GM19023 (cell line): ENCODE measurements around the gene STAC2.
"Not testable (repeated sequence)": the region's sequence is repeated elsewhere in the genome, so short reads cannot be mapped to it uniquely, and the experiment has no call there.

Experiments
- ATAC-seq: cut with Tn5 transposase; IDR thresholded peaks from one replicate; pipeline ENCODE4 v1.9.1; 2021; ENCODE audit warnings: mild to moderate bottlenecking, moderate library complexity; ENCODE audit not compliant: unreplicated experiment

The STAC2 gene, protein sequence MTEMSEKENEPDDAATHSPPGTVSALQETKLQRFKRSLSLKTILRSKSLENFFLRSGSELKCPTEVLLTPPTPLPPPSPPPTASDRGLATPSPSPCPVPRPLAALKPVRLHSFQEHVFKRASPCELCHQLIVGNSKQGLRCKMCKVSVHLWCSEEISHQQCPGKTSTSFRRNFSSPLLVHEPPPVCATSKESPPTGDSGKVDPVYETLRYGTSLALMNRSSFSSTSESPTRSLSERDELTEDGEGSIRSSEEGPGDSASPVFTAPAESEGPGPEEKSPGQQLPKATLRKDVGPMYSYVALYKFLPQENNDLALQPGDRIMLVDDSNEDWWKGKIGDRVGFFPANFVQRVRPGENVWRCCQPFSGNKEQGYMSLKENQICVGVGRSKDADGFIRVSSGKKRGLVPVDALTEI

GRCh38 chr17:39225308-39225958 lies at the start of gene STAC2:
Gene STAC2, minus strand, starts transcription at chr17:39225945. Its CDS starts 443 bp downstream, at chr17:39225502.
- ATAC-seq = no peak

- ATAC-seq = no peak
Measured at GRCh38 chr17:39271546-39271945, 45.8 kb upstream of the STAC2 start.

DNA sequence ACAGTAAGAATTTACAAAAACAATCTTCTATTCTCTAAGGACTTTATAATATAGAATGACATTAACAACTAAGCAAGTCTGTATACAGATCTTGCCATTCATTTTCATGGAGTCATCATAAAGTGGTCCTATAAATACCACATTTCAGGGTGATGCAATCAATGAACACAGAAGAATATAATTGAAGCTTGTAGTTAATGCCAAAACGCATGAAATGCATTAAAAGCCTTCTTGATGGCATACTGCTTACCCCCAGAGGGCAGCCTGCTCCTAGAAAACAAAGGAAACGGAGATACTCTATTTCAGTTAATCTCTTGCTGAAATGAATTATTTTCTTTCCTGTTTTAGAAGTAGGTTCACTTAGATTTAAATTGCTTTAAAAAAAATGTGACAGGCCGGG lies 45.2 kb upstream of the STAC2 start:
- ATAC-seq = no peak

DNA sequence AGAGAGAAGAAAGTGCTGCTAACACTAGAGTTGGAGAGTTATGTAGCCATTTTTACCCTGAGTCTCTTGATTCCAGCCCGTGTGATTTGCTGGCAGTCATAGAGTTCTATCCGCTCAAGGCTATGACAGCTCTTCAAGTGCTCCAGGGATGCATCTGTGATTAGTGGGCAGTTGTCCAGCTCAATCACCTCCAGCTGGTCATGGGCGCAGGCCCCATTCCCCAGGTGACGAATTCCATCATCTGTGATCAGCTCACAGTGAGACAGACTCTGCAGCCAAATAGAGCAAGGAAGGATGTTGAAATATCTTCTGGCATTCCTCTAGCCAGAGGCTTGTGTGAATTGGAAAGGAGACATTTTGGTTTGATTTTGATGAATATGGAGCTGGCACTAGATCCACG lies 38.4 kb upstream of the STAC2 start:
- no peak for ATAC-seq

DNA sequence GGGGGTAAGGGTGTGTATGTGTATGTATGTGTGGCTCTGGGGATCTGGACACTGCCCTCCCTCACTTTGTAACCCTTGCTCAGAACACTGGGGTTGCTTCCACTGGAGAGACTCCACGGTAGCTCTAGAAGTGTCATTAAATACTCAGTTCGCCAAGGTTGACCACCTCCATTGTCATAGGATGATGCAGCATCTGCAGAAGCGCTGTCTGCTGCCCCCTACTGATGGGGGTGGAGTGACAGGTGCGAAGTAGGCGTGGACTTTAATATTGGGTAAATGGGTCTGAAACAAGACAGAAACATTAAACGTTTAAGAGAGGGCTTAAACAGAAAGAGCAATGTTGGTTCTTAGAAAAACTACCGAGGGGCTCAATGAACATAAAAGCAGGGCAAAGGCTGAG lies 35.5 kb upstream of the STAC2 start:
- no peak for ATAC-seq

- ATAC-seq = no peak
Measured at GRCh38 chr17:39252788-39253460, 27.2 kb upstream of the STAC2 start.

- no peak for ATAC-seq
Measured at GRCh38 chr17:39251997-39252396, 26.3 kb upstream of the STAC2 start.

DNA sequence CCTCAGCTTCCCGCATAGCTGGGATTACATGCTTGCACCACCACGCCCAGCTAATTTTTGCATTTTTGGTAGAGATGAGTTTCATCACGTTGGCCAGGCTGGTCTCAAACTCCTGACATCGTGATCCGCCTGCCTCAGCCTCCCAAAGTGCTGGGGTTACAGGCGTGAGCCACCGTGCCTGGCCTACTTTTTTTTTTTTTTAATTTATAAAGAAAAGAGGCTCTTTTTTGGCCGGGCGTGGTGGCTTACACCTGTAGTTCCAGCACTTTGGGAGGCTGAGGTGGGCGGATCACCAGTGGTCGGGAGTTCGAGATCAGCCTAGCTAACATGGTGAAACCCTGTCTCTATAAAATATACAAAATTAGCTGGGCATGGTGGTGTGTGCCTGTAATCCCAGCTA lies 24.3 kb upstream of the STAC2 start:
- ATAC-seq = not testable (repeated sequence)

GRCh38 chr17:39246274-39246673 lies 20.5 kb upstream of the STAC2 start:
- ATAC-seq = no peak

- no peak for ATAC-seq
Measured at GRCh38 chr17:39244600-39245570, 19.1 kb upstream of the STAC2 start.

GRCh38 chr17:39244016-39244599 lies 18.4 kb upstream of the STAC2 start:
- ATAC-seq = no peak

DNA sequence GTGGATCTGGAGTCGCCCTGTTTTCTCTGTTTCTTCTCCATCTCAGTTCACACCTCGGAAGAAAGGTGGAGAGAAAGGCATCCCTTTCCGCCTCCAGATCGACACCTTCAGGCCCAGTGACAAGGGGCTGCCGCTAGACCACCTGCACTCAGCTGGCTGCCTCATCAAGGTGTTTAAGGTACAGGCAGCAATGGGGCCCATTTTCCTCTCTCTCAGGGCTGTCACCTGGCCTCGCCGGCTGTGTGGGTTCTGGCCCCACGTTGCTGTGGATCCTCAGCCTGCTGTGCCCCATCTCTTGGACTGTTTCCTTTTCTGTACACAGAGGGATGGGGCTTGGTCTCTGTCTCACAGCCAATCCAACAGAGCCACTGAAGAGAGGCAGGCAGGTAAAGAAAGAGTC lies 17.4 kb upstream of the STAC2 start:
- no peak for ATAC-seq

GRCh38 chr17:39240631-39241030 lies 14.9 kb upstream of the STAC2 start:
- no peak for ATAC-seq

DNA sequence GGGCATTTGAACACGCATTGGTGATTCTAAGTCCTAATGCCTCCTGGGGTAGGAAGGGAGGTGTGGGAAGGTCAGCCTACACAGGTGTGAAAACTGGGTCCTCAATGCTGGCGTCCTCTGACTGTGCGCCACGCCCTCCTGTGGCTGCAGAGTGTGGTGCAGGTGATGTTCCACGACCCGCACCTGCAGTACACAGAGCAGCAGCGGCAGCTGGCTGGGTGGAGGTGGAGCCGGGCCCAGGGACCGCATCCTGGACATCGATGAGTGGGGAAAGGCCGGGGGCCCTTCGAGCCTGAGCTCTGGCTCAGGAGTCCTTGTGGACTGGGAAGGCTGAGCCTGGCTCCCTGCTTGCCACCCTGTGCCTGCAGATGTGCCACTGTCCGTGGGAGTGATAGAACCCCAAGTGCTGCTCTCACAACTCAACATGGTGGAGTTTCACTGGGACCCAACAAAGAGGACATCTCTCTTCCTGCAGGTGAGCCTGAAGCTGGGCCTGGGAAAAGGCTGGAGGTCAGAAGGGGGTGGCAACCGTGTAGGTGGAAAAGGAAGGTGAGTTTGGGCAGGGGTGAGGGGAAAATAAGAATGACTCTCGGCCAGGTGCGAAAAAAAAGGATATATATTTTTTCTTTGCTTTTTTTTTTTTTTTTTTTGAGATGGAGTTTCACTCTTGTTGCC lies 14.0 kb upstream of the STAC2 start:
- ATAC-seq = no peak

DNA sequence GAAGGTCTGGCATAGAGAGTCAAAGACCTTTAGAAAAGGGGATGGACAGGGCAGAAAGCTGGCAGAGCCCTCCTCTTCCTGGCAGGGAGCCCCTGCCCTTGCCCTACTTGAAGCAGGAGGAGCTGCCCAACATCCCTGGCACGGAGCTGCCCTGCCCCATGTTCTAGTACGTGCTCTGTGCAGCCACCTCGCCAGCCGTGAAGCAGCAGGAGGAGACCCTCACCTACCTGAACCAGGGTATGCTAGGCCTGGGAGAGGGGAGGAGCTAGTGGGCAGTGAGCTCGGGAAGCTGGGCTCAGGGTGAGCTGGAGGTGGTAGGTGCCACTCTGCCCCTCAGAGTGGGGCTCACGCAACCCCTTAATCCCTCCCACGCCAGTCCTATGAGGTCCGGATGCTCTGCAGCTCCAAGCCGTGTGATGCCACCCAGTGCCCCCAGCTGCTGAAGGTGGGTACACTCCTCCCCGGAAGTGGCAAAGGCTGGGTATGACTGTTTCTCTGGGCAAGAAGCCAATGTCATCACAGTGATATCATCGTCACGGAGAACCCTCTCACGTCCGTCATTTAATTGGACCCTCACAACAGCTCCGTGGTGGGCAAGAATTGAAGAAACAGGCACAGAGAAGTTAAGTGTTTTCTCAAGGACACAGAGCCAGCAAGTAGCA lies 12.7 kb upstream of the STAC2 start:
- ATAC-seq = no peak

GRCh38 chr17:39237586-39237985 lies 11.8 kb upstream of the STAC2 start:
- ATAC-seq = no peak

- no peak for ATAC-seq
Measured at GRCh38 chr17:39236981-39237441, 11.3 kb upstream of the STAC2 start.

DNA sequence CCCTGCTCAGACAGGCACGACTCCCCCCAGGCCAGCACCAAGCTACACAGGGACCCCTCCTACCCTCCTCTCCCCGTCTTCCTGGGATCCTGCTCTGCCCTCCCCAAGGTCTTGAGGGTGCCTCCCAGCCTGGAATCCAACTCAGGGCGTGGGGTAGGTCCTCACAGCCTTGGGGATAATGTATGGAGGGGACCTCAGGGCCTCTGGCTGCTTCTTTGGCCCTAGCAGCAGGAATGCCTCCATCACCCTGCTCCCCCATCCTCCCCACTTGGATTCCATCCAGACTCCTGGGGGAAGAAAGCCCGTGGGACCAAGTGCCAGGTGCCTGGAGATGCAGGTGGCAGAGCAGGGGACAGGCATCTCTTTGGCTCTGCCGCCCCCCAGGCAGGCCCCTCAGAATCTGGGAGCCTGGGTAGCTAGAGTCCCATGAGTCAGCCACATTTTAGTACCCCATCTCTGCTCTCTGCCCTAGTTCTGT lies 10.7 kb upstream of the STAC2 start:
- ATAC-seq = no peak
